ENCODE data around the gene SLAMF6. TPM values are rescaled to one million over a fixed set of nuclear protein-coding genes. Genes with fewer than 3 reads are reported as not detected.

SLAMF6 gene
- total RNA-seq, 1 donor from 2014 or later, result not detected

GRCh38 chr1:160489513-160490261 lies 33.4 kb downstream of the SLAMF6 start:
- Mint-ChIP-seq H3K36me3 (ENCODE audit: unreplicated experiment) (no peaks in the 10 kb centered on the region), H3K9me3 (ENCODE audit: unreplicated experiment) (no peaks in the 10 kb centered on the region)
- no peak for DNase-seq

DNA sequence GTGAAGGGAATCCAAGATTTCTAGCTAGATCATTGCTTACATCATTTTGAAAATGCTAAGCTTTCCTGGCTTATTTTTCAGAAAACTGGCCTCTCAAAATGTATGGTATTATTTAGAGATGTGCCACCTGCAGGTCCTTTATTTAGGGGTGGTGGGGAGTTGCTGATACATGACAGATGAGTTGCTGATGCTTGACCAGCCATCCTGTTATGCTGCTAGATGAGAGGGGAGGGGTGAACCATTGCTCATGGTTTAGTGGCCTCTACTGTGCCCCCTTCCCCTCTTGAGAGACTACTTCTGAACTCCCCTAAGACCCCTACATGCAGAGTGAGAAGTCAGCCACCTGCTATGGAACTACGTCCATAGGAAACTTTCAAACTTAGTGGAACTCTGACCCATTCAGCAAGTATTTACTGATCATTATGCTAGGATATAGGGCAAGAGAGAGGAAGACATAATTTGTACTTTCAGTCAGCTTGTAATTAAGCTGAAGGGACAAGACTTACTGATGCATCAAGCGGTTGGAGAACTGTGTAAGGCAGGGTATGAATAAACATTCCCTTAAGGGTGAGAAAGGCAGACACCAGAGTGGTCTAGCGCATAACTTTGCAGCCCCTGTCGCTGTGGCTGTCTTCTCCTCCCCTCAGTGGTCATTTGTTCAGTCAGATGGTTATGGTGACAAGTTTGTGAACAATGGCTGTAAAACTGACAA lies 34.6 kb downstream of the SLAMF6 start:
- H3K4me3 Mint-ChIP-seq (ENCODE audit: unreplicated experiment), result no peak overlapping the region
- no peak overlapping the region for H3K27ac Mint-ChIP-seq (ENCODE audit: unreplicated experiment)
- H3K4me1 Mint-ChIP-seq (ENCODE audit: low read depth, unreplicated experiment), result peaks cover 6% of the 10 kb centered on the region
- peaks cover 2% of the 10 kb centered on the region for H3K27me3 Mint-ChIP-seq (ENCODE audit: unreplicated experiment)
- TF ChIP-seq, protein P1, sequence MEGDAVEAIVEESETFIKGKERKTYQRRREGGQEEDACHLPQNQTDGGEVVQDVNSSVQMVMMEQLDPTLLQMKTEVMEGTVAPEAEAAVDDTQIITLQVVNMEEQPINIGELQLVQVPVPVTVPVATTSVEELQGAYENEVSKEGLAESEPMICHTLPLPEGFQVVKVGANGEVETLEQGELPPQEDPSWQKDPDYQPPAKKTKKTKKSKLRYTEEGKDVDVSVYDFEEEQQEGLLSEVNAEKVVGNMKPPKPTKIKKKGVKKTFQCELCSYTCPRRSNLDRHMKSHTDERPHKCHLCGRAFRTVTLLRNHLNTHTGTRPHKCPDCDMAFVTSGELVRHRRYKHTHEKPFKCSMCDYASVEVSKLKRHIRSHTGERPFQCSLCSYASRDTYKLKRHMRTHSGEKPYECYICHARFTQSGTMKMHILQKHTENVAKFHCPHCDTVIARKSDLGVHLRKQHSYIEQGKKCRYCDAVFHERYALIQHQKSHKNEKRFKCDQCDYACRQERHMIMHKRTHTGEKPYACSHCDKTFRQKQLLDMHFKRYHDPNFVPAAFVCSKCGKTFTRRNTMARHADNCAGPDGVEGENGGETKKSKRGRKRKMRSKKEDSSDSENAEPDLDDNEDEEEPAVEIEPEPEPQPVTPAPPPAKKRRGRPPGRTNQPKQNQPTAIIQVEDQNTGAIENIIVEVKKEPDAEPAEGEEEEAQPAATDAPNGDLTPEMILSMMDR (IDR thresholded peaks at IDR 0.05; ENCODE audit: partially characterized antibody, unreplicated experiment), result no peak
- H3K9me3 Mint-ChIP-seq (ENCODE audit: unreplicated experiment), result no peaks in the 10 kb centered on the region
- no peak for DNase-seq
- no peaks in the 10 kb centered on the region for H3K36me3 Mint-ChIP-seq (ENCODE audit: unreplicated experiment)

More at GRCh38 chr1:160489513-160490261, 33.4 kb downstream of the SLAMF6 start:
- H3K27ac Mint-ChIP-seq (ENCODE audit: unreplicated experiment), result no peak overlapping the region
- TF ChIP-seq, protein P1 (IDR thresholded peaks at IDR 0.05; ENCODE audit: partially characterized antibody, unreplicated experiment), result no peak
- H3K4me3 Mint-ChIP-seq (ENCODE audit: unreplicated experiment), result no peak overlapping the region
- peaks cover 2% of the 10 kb centered on the region for H3K27me3 Mint-ChIP-seq (ENCODE audit: unreplicated experiment)
- peaks cover 6% of the 10 kb centered on the region for H3K4me1 Mint-ChIP-seq (ENCODE audit: low read depth, unreplicated experiment)

DNA sequence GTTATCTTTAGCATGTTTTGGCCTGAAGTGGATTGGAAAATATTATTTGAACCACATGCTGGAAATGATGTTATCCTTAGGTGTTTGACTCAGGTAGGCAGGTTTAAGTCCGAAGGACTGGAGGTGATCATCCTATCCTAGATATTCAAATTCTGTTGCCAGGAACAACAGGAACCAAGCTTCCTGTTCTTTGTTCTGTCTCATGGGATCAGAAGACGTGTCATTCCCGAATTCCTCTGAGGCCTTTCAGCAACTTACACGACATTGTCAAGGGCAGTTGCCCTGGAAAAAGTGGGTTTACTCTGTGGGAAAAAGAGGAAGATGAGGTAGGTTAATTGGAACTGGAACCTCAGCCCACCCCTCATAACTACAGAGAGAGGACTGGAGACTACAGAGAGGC lies 36.6 kb downstream of the SLAMF6 start:
- H3K9me3 Mint-ChIP-seq (ENCODE audit: unreplicated experiment), result peaks cover 2% of the 10 kb centered on the region
- peaks cover 2% of the 10 kb centered on the region for H3K27me3 Mint-ChIP-seq (ENCODE audit: unreplicated experiment)
- DNase-seq, result no peak
- TF ChIP-seq, protein P1 (IDR thresholded peaks at IDR 0.05; ENCODE audit: partially characterized antibody, unreplicated experiment), result no peak
- no peak overlapping the region for H3K4me3 Mint-ChIP-seq (ENCODE audit: unreplicated experiment)
- no peak overlapping the region for H3K27ac Mint-ChIP-seq (ENCODE audit: unreplicated experiment)
- peaks cover 6% of the 10 kb centered on the region for H3K4me1 Mint-ChIP-seq (ENCODE audit: low read depth, unreplicated experiment)
- peaks cover 2% of the 10 kb centered on the region for H3K36me3 Mint-ChIP-seq (ENCODE audit: unreplicated experiment)

DNA sequence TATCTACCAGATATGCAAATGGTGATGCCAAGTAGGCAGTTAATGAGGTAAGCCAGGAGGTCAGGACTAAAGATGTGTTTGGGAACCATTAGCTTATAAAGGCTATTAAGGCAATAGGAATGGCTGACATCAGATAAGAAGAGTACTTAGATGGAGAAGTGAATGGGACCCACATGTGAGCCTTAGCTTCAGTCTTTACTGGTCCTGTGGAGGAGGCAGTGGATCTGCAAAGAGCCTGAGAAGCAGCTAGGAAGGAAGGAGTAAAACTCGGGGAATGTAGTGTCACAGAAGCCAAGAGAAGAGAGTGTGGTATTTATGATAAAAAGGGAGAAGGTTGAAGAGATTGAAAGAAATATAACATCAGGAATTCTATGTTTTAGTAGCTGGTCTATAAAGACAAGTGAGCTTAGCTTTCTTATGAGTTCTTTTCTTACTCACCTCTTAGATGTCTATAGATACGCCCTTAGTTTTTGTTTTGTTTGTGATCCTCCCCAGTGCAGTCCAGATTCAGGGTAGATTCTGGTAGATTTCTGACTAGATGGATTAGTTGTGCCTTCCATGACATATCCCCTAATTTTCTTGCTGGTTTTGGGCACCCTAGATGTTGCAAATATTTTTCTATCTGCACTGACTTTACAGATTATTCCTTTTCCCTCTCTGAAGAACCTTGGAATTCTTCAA lies 39.4 kb downstream of the SLAMF6 start:
- H3K27ac Mint-ChIP-seq (ENCODE audit: unreplicated experiment), result no peak overlapping the region
- no peaks in the 10 kb centered on the region for H3K4me1 Mint-ChIP-seq (ENCODE audit: low read depth, unreplicated experiment)
- H3K27me3 Mint-ChIP-seq (ENCODE audit: unreplicated experiment), result peaks cover 2% of the 10 kb centered on the region

More for the DNA sequence above, 39.4 kb downstream of the SLAMF6 start:
- peaks cover 6% of the 10 kb centered on the region for H3K36me3 Mint-ChIP-seq (ENCODE audit: unreplicated experiment)
- TF ChIP-seq, protein P1 (IDR thresholded peaks at IDR 0.05; ENCODE audit: partially characterized antibody, unreplicated experiment), result no peak
- H3K9me3 Mint-ChIP-seq (ENCODE audit: unreplicated experiment), result peaks cover 16% of the 10 kb centered on the region
- no peak overlapping the region for H3K4me3 Mint-ChIP-seq (ENCODE audit: unreplicated experiment)
- no peak for DNase-seq
